H7 (cell line): ENCODE results near the gene CCDC148. TPM values are rescaled to one million over a fixed set of nuclear protein-coding genes. Genes with fewer than 3 reads are reported as not detected.

Experiments used
- DNase-seq: peaks from one replicate; pipeline ENCODE4 v3.0.0; 2012
- H3K27me3 ChIP-seq: 2 replicates; pipeline ENCODE4 v1.6.0; 2011; ENCODE audit warnings: mild to moderate bottlenecking, low read length; ENCODE audit not compliant: control insufficient read depth, insufficient read depth
- H3K36me3 ChIP-seq: replicated peaks from 2 replicates; pipeline ENCODE4 v1.5.1; 2011; ENCODE audit warnings: low read length; ENCODE audit not compliant: control insufficient read depth, insufficient read depth
- H3K4me3 ChIP-seq: 2 replicates; pipeline ENCODE4 v1.5.1; 2011; ENCODE audit warnings: low read depth, mild to moderate bottlenecking, control low read depth, low read length, moderate library complexity; ENCODE audit not compliant: insufficient read depth
- total RNA-seq: library from RNA; depleted of rRNA; stranded (reverse); fragments of >200 nt; shearing (Covaris generic); gene quantifications from 2 replicates; pipeline ENCODE4 v1.2.3, GENCODE V29; 2014; rRNA removed

CCDC148 gene
- total RNA-seq, 1 experiment from 2014 or later: 0.07 TPM

GRCh38 chr2:158131919-158132566 is 324.5 kb downstream of the CCDC148 start:
- Histone ChIP-seq H3K4me3 (no peak overlapping the region), H3K36me3 (no peaks in the 10 kb centered on the region), H3K27me3 (no peaks in the 10 kb centered on the region)
- no peak for DNase-seq

- no peak for DNase-seq
- Histone ChIP-seq H3K4me3 (no peak overlapping the region), H3K27me3 (no peaks in the 10 kb centered on the region), H3K36me3 (no peaks in the 10 kb centered on the region)
These were observed 325.1 kb downstream of the CCDC148 start for GRCh38 chr2:158131483-158131912.

- DNase-seq: no peak
- Histone ChIP-seq H3K36me3 (no peaks in the 10 kb centered on the region), H3K27me3 (no peaks in the 10 kb centered on the region), H3K4me3 (no peak overlapping the region)
These were observed 325.6 kb downstream of the CCDC148 start for GRCh38 chr2:158130832-158131473.

- no peak for DNase-seq
- H3K4me3 ChIP-seq: no peak overlapping the region
- H3K36me3 ChIP-seq: no peaks in the 10 kb centered on the region
- H3K27me3 ChIP-seq: no peaks in the 10 kb centered on the region
These were observed 327.5 kb downstream of the CCDC148 start for GRCh38 chr2:158129037-158129436.

- Histone ChIP-seq H3K36me3 (no peaks in the 10 kb centered on the region), H3K27me3 (no peaks in the 10 kb centered on the region), H3K4me3 (no peak overlapping the region)
- DNase-seq: no peak
These were observed 328.2 kb downstream of the CCDC148 start for GRCh38 chr2:158128168-158128973.

- no peak overlapping the region for H3K4me3 ChIP-seq
- no peaks in the 10 kb centered on the region for H3K27me3 ChIP-seq
- H3K36me3 ChIP-seq: no peaks in the 10 kb centered on the region
These were observed 329.2 kb downstream of the CCDC148 start for GRCh38 chr2:158127380-158127804.

GRCh38 chr2:158125756-158126498 is 330.6 kb downstream of the CCDC148 start:
- H3K4me3 ChIP-seq: no peak overlapping the region
- H3K36me3 ChIP-seq: no peaks in the 10 kb centered on the region
- DNase-seq: no peak
- no peaks in the 10 kb centered on the region for H3K27me3 ChIP-seq

More at GRCh38 chr2:158127380-158127804, 329.2 kb downstream of the CCDC148 start:
- DNase-seq: no peak

- Histone ChIP-seq H3K4me3 (no peak overlapping the region), H3K27me3 (no peaks in the 10 kb centered on the region), H3K36me3 (no peaks in the 10 kb centered on the region)
- DNase-seq: no peak
These were observed 331.7 kb downstream of the CCDC148 start for GRCh38 chr2:158124896-158125295.

Other genes with a start within 250 kb of the CCDC148 start
- 57.2 and 65.8 TPM in 2 replicates for gene PKP4, start 199 bp upstream of the CCDC148 start, total RNA-seq